ENCODE measurements around the gene PARD3. TPM values are rescaled to one million over a fixed set of nuclear protein-coding genes. Genes with fewer than 3 reads are reported as not detected.
A peak's percentile ranks its signal among the peaks of the same experiment; 100 is the strongest.
"Not testable (repeated sequence)": the region's sequence is repeated elsewhere in the genome, so short reads cannot be mapped to it uniquely, and the experiment has no call there.

The PARD3 gene
- total RNA-seq, 1 donor from 2014 or later = 37.2 TPM

DNA sequence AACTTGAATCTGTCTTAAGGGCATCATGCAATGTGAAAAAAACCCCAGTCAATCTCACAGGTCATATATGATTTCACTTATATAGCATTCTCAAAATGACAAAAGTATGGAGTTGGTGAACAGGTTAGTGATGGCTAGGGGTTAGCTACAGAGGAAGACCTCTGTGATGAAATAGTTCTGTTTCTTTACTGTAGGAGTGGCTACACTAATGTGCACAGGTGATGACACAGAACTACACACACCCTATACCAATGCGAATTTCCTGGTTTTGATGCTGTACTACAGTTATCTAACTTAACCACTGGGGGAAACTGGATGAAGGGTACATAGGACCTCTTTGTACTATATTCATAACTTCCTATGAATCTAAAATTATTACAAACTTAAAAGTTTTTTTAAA lies 541.8 kb downstream of the PARD3 start:
- H3K27me3 Mint-ChIP-seq (ENCODE audit: unreplicated experiment) = no peaks in the 10 kb centered on the region
- H3K9me3 Mint-ChIP-seq (ENCODE audit: unreplicated experiment) = peaks cover 5% of the 10 kb centered on the region
- H3K27ac Mint-ChIP-seq (ENCODE audit: unreplicated experiment) = no peak overlapping the region
- no peak for TF ChIP-seq CTCF (IDR thresholded peaks at IDR 0.05)
- peaks cover 11% of the 10 kb centered on the region for H3K36me3 Mint-ChIP-seq (ENCODE audit: unreplicated experiment)
- DNase-seq (ENCODE audit: extremely low spot score, unreplicated experiment) = no peak
- H3K4me1 Mint-ChIP-seq (ENCODE audit: unreplicated experiment) = peaks cover 10% of the 10 kb centered on the region
- H3K4me3 Mint-ChIP-seq (ENCODE audit: unreplicated experiment) = no peak overlapping the region

GRCh38 chr10:34272316-34272715 lies 542.8 kb downstream of the PARD3 start:
- Mint-ChIP-seq H3K9me3 (ENCODE audit: unreplicated experiment) (peaks cover 5% of the 10 kb centered on the region), H3K36me3 (ENCODE audit: unreplicated experiment) (peaks cover 14% of the 10 kb centered on the region), H3K27me3 (ENCODE audit: unreplicated experiment) (no peaks in the 10 kb centered on the region), H3K4me1 (ENCODE audit: unreplicated experiment) (peaks cover 10% of the 10 kb centered on the region), H3K4me3 (ENCODE audit: unreplicated experiment) (no peak overlapping the region), H3K27ac (ENCODE audit: unreplicated experiment) (no peak overlapping the region)
- no peak for DNase-seq (ENCODE audit: extremely low spot score, unreplicated experiment)
- no peak for TF ChIP-seq CTCF (IDR thresholded peaks at IDR 0.05)

GRCh38 chr10:34268410-34268809 lies 546.7 kb downstream of the PARD3 start:
- not testable (repeated sequence) for H3K27me3 Mint-ChIP-seq (ENCODE audit: unreplicated experiment); DNase-seq (ENCODE audit: extremely low spot score, unreplicated experiment); H3K9me3 Mint-ChIP-seq (ENCODE audit: unreplicated experiment); H3K4me3 Mint-ChIP-seq (ENCODE audit: unreplicated experiment); H3K27ac Mint-ChIP-seq (ENCODE audit: unreplicated experiment); H3K4me1 Mint-ChIP-seq (ENCODE audit: unreplicated experiment)
- H3K36me3 Mint-ChIP-seq (ENCODE audit: unreplicated experiment) = peaks cover 15% of the 10 kb centered on the region

GRCh38 chr10:34262985-34263384 lies 552.1 kb downstream of the PARD3 start:
- Mint-ChIP-seq H3K27ac (ENCODE audit: unreplicated experiment) (no peak overlapping the region), H3K27me3 (ENCODE audit: unreplicated experiment) (no peaks in the 10 kb centered on the region), H3K9me3 (ENCODE audit: unreplicated experiment) (no peaks in the 10 kb centered on the region), H3K4me1 (ENCODE audit: unreplicated experiment) (no peaks in the 10 kb centered on the region), H3K36me3 (ENCODE audit: unreplicated experiment) (peaks cover 10% of the 10 kb centered on the region), H3K4me3 (ENCODE audit: unreplicated experiment) (no peak overlapping the region)
- DNase-seq (ENCODE audit: extremely low spot score, unreplicated experiment) = no peak
- TF ChIP-seq CTCF (IDR thresholded peaks at IDR 0.05) = peak; percentile 23

DNA sequence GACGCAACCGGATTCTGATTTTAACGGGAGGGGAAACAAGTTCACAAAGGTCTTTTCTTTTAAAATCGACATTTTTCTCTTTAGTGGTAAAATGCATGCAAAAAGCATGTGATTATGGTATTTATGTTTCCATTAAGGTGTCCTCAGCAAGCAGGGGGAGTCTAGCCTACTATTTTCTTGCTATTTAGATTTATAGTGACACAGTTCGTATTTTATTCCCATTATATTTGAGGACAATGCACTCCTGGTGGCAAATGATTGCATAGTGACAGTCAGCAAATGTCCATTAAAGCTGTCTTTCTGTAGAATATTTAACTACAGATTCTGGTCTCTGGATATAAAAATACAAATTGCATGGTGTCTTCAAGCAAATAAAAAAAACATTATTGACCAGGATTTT lies 554.2 kb downstream of the PARD3 start:
- no peak overlapping the region for H3K4me3 Mint-ChIP-seq (ENCODE audit: unreplicated experiment)
- H3K27ac Mint-ChIP-seq (ENCODE audit: unreplicated experiment) = no peak overlapping the region
- H3K27me3 Mint-ChIP-seq (ENCODE audit: unreplicated experiment) = no peaks in the 10 kb centered on the region
- no peak for DNase-seq (ENCODE audit: extremely low spot score, unreplicated experiment)
- no peak for TF ChIP-seq CTCF (IDR thresholded peaks at IDR 0.05)
- H3K36me3 Mint-ChIP-seq (ENCODE audit: unreplicated experiment) = peaks cover 7% of the 10 kb centered on the region
- no peaks in the 10 kb centered on the region for H3K4me1 Mint-ChIP-seq (ENCODE audit: unreplicated experiment)
- no peaks in the 10 kb centered on the region for H3K9me3 Mint-ChIP-seq (ENCODE audit: unreplicated experiment)

- Mint-ChIP-seq H3K36me3 (ENCODE audit: unreplicated experiment) (peaks cover 7% of the 10 kb centered on the region), H3K4me3 (ENCODE audit: unreplicated experiment) (no peak overlapping the region), H3K27me3 (ENCODE audit: unreplicated experiment) (no peaks in the 10 kb centered on the region), H3K4me1 (ENCODE audit: unreplicated experiment) (no peaks in the 10 kb centered on the region), H3K9me3 (ENCODE audit: unreplicated experiment) (no peaks in the 10 kb centered on the region), H3K27ac (ENCODE audit: unreplicated experiment) (no peak overlapping the region)
- TF ChIP-seq CTCF (IDR thresholded peaks at IDR 0.05) = no peak
- no peak for DNase-seq (ENCODE audit: extremely low spot score, unreplicated experiment)
Measured at GRCh38 chr10:34256216-34256615, 558.9 kb downstream of the PARD3 start.
